NCI-H146 treated with DMSO at 0.1 percent for 48 hours (cell line): ENCODE measurements around the gene EMC10.
"Not testable (repeated sequence)": the region's sequence is repeated elsewhere in the genome, so short reads cannot be mapped to it uniquely, and the experiment has no call there.

Source experiments
- DNase-seq: peaks from one replicate; lab custom pipeline; 2025; ENCODE audit not compliant: unreplicated experiment; lab: John Stamatoyannopoulos, UW

The EMC10 gene

DNA sequence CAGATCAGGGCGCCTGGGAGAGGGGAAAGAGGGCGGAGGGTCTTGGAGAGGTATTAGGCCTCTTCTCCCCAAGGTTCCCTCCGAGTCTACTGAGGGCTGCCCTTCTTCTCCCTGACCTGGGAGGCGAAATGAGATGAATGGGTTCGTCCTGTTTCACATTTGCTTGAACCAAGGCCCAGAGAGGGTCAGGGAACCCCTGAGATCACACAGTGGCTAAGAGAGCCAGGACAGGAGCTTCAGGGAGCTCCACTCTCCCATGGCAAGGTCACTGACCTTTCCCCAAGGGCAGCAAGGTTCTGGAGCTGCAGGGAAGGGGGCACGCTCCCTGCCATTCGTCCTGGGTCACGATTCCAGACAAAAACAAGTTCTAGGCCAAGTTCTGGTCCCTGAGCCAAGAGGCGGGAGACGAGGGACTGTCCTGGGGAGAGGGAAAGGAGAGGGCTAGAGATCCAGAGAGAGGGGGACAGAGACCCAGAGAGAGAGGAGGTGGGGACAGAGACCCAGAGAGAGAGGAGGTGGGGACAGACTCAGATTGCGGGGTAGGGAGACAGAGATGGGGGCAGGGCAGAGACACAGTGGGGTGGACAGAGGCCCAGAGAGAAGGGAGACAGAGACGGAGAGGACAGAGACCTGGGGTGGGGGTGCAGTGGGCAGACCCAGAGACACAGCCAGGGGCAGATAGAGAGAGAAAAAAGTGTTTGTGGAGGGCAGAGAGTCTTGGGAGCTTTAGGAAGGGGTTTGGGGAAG, 36.9 kb downstream of the EMC10 start:
- no peak for DNase-seq

DNA sequence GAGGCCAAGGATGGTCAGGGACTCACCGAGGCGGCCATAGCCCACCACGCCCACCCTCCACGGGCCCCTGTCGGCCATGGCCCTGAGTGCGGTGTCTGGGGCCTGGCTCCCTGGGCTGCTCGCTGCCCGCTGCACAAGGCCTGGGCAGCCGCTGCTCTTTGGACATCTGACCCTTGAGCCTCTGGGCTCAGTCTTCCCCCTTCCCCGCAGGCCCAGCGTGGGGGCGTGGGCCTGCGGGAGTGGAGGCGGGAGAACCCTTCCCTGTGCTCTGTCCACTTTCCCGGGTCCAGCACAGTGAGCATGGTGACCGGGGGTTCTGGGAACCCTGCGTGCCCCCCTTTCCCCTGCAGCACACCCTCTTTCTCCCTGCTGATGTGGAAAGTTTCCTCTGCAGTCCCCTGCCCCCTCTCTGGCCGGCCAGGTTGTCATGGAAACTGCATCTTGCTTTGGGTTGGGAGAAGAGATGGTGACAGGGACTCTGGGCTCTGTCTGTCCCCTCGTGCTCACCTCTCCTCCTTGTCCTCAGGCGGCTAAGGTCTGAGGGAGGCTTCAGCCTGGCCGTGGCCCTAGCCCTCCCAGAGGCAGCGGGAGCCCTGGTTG, 37.5 kb downstream of the EMC10 start, which contains the start of gene ASPDH:
TSS of gene ASPDH (minus strand) at position 168 of the 600 bp plus-strand sequence. CDS start at position 78, 90 bp downstream.
- no peak for DNase-seq

GRCh38 chr19:50514346-50515167, 38.2 kb downstream of the EMC10 start:
- peak; percentile 29 for DNase-seq

DNA sequence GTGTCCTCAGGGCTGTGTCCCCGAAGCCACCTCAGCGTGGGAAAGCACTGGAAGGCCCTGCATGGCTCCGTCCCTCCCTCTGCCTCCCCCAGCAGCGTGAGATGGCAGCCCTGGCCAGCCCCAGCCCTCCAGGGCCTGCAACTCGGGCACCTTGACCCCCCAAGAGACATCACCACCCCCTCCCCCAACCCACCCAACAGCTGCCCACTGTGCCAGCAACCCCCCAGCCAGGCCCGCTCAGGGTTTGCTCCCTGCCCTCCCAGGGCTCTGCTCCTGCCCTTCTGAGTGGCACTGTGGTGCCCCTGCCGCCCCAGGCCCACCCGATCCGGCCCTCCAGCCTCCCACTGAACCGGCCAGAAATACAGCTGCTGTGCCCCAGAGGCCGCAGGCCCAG, 38.9 kb downstream of the EMC10 start:
- no peak for DNase-seq

DNA sequence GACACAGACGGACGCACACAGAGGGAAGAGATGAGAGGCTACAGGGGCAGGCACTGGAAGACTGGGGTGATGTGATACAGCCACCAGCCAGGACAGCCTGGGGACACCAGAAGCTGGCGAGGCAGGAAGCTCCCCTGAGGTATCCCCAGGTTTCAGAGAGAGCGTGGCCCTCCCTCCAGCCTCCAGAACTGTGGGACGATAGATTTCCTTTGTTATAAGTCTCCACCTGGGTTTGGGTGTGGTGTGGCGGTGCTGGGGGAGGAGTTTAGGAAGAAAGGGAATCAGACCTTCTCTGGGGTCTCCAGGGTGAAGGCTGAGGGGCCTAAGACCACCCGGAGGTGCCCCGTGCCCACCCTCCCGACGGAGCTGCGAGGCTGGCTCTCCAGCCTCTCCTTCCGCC, 40.1 kb downstream of the EMC10 start:
- DNase-seq, result no peak

DNA sequence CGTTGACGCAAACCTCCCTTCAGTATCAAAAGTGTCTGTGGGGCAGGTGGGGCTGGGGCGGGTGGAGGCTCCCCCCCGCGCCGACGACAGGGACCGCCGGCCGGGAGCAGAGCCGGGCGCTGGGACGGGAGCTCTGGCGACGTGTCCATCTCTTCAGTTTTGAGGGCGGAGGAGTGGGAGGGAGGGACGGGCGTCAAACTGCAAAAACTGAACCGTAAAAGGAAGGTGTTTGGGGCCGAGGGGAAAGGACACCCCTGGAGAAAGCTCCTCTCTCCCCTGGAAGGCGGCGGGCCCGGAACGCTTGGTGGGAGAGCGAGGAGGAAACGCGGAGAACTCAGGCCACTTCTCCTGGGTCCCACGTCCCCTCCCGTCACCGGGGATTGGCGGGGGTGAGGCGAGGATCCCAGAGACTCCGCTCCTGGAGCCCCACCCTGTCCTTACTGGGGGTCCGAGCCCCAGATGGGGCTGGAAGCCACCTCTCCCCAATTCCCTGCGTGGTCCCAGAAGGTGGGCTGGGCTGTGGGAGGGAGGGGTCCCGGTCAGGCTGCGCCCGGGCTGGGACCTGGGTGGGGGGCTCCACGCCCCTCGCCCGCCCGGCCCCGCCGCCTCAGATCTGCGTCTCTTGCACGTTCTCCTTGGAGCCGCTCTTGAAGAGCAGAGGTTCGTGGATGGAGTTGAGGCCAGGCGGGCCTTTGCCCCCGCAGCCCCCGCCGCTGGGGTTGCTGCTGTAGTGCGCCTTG, 40.8 kb downstream of the EMC10 start:
- DNase-seq, result no peak

DNA sequence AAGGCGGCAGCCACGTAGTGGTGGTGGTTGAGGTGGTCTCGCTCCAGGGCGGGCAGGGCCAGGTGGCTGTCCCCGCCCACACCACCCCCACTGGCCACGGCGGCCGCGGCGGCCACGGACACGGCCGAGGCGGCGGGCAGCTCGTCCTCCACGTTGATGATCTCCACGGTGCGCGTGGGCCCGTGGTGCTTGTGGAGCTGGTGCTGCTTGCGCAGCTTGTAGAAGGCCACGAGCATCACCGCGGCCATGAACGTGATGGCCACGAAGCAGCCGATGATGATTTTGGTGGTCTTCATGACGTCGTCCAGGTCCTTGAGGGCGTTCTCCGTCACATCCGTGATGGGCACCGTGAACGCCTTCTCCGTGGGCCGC, 41.4 kb downstream of the EMC10 start:
- DNase-seq, result no peak

- DNase-seq, result no peak
Measured at GRCh38 chr19:50518091-50519005, 42.0 kb downstream of the EMC10 start.

DNA sequence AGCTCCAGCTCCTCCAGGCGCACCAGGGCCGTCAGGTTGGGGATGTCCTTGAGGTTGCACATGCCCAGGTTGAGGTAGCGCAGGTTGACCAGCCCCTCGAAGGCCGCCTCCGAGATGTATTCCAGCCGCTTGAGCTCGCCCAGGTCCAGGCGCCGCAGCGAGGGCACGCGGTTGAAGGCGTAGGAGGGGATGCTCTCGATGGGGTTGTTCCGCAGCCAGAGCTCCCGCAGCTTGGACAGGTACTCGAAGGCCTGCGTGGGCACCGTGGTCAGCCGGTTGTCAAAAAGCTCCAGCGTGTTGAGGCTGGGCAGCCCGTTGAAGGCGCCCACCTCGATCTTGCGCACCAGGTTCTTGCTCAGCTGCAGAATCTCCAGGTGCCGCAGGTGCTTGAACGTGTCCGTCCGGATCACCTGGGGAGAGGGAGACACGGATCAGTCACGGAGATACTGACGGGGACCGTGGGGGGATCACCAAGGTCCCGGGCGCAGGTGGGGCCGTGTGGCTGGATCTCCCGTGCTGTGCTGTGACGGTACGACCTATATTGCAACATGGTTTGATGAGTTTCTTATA, 42.8 kb downstream of the EMC10 start:
- DNase-seq, result no peak

- DNase-seq, result no peak
Measured at GRCh38 chr19:50520822-50521465, 44.6 kb downstream of the EMC10 start.

DNA sequence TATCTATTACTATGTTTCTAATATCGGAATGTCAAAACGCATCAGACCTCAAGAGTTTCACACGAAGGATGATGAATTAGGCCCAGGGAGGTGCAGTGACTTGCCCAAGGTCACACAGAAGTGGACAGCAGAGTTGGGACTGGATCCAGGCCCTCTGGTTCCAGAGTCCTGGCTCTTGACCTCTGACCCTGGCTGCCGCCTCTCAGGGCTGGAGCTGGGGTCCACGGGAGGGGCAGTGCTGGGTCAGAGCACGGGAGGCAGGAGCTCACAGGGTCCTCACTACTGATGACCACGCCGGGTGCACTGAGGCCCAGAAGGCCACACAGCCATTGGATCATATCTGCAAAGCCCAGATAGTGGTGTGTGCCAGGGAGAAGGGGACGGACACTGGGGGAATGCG, 46.6 kb downstream of the EMC10 start:
- DNase-seq, result no peak

DNA sequence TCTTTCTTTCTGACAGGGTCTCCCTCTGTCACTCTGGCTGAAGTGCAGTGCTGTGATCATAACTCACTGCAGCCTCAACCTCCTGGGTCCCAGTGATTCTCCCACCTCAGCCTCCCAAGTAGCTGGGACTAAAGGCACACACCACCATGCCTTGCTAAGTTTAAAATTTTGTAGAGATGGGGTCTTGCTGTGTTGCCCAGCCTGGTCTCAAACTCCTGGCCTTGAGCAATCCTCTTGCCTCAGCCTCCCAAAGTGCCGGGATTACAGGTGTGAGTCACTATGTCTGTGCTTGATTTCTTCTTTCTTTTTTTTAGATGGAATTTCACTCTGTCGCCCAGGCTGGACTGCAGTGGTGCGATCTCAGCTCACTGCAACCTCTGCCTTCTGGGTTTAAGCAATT, 51.7 kb downstream of the EMC10 start:
- not testable (repeated sequence) for DNase-seq

DNA sequence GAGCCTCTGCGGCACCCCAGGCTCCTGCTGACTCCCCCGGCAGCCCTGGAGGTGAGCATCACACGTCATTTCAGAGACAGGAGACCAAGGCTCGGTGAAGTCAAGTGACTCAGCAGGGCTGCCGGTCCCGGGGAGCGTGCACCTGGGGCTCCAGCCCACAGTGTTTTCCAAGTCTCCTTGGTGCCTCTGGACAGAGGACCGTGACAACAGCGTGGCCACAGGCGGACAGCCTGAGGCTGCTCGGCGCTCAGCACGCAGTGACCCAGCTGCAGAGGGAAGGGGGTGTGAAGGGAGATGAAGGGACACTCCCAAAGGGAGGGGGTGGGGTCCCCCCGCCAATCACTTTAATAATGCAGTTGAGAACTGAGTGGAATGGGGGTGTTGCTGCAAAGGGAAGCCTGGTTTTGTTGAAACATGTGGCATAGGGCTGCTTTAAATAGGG, 54.9 kb downstream of the EMC10 start:
- no peak for DNase-seq

DNA sequence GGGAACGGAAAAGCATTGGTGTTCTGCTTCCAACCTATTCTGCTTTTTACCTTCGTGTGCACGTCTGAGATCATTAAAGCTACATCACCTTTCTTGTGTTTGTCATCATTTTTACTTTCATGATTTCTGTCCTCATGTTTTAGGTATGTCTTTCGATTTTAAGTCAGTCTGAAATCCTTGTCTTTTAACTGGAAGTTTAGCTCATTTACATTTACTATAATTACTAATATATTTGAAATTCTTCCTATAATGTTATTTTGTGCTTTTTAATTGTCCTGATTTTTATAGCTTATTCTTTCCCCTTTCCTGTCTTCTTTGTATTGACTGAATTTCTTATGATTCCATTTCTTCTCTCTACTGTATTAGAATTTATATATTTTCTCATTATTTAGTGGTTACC, 56.6 kb downstream of the EMC10 start:
- DNase-seq, result no peak

DNA sequence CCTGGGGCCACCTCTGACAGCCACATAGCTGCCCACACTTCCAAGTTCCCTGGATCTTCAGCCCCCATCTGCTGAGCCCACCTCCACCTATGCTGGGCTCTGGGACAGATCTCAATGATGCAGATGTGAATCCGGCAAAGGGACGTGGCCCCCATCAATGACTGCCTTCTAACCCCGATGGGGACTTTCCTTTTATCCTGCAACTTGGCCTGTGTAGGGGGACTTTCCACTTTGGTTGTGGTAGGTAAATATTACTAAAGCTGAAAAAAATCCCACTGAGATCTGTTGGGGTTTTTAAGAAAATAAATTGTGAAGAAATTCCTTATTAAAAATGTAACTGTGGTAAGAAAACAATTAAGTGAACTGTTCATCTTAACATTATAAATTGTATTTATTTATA, 58.2 kb downstream of the EMC10 start:
- no peak for DNase-seq

DNA sequence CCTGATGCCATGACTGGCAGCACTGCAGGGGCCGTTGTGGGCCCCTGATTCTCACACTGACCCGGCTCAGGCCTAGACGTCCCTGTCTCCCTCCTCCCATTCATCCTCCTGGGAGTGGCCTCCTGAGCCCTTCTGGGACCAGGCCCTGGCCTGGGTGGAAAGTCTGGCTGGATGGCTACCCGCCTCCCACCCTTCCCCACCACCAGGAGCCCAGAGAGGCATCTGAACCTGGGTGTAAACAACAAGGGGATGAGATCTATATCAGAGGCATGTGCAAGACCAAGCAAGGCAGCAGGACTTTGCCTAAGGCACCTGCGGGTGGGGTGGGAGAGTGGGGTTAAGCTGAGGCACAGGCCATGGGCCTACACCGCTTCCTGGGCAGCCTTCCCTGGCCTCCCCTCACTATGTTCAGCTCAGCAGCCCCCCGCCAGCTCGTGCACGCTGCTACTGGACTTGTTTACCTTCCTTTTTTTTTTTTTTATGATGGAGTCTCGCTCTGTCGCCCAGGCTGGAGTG, 59.4 kb downstream of the EMC10 start:
- DNase-seq, result no peak

DNA sequence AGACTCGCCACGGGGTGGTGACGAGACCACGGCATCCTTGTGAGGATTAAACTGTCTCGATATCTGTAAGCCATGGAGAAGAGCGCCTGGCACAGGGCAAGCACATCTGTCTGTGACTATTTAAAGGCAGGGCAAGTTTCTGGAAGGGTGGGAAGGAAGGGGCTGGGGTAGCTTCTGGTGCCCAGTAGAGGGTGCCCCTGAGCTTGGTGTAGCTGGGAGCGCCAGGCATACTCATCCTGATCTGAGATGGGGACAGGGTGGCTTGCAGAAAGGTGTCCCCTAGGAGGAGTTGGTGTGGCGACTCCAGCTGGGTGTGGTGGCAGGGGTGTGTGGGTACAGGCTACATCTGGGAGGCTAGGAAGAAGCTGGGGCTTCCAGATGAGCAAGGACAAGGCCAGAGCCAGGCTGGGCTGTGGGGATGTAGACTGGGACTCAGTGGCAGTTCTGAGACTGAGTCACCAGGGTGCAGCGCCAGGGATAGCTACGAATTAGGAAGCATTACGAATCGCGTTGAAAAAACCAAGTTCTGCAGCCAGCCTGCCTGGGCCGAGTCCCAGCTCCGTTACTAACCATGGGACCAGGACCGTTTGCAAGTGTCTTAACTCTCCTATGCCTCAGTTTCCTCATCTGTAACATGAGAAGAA, 60.5 kb downstream of the EMC10 start:
- DNase-seq, result no peak

GRCh38 chr19:50537306-50537685, 61.0 kb downstream of the EMC10 start:
- DNase-seq, result no peak

DNA sequence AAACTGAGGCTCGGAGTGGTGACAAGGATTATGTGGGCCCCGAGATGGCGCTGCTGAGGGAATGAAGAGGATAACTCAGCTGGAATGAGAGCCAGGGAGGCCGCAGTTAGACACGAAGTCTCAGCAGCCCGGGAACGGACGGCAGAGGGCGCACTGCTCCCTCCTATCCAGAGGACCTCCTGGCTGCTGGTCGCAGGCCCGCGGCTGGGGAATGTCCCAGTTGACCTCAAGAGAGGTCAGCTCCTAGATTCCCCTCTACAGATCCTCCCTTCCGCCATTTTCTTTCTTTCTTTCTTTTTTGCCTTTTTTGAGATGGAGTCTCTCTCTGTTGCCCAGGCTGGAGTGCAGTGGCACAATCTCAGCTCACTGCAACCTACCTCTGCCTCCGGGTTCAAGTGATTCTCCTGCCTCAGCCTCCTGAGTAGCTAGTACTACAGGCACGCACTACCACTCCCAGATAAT, 61.5 kb downstream of the EMC10 start:
- peak; percentile 19 for DNase-seq
